Activated T-cell treated with anti-CD3 and anti-CD28 coated beads for 4 hours (primary cell): ENCODE measurements around the gene LANCL2.
"Not testable (repeated sequence)": the region's sequence is repeated elsewhere in the genome, so short reads cannot be mapped to it uniquely, and the experiment has no call there.

ENCODE experiments used
- DNase-seq: peaks from one replicate; pipeline ENCODE4 v3.0.0-alpha.2; 2020

LANCL2 gene

GRCh38 chr7:55365205-55365674 is at the start of gene LANCL2:
TSS of gene LANCL2 (plus strand) at chr7:55365337. CDS start at chr7:55366026, 689 bp downstream.
- DNase-seq = peak; percentile 26

GRCh38 chr7:55325371-55325792 is 39.8 kb upstream of the LANCL2 start:
- no peak for DNase-seq

- no peak for DNase-seq
Measured at GRCh38 chr7:55326081-55326835, 38.9 kb upstream of the LANCL2 start.

- no peak for DNase-seq
Measured at GRCh38 chr7:55326945-55327626, 38.1 kb upstream of the LANCL2 start.

GRCh38 chr7:55335151-55335550 is 30.0 kb upstream of the LANCL2 start:
- no peak for DNase-seq

- no peak for DNase-seq
Measured at GRCh38 chr7:55335786-55336185, 29.4 kb upstream of the LANCL2 start.

GRCh38 chr7:55336540-55336939 is 28.6 kb upstream of the LANCL2 start:
- no peak for DNase-seq

- DNase-seq = no peak
Measured at GRCh38 chr7:55339033-55340000, 25.8 kb upstream of the LANCL2 start.

- DNase-seq = no peak
Measured at GRCh38 chr7:55342216-55342871, 22.8 kb upstream of the LANCL2 start.

- no peak for DNase-seq
Measured at GRCh38 chr7:55343002-55343781, 21.9 kb upstream of the LANCL2 start.

GRCh38 chr7:55343860-55344606 is 21.1 kb upstream of the LANCL2 start:
- DNase-seq = no peak

- no peak for DNase-seq
Measured at GRCh38 chr7:55344840-55345239, 20.3 kb upstream of the LANCL2 start.

GRCh38 chr7:55345292-55345691 is 19.8 kb upstream of the LANCL2 start:
- DNase-seq = no peak

GRCh38 chr7:55348502-55348901 is 16.6 kb upstream of the LANCL2 start:
- DNase-seq = no peak

GRCh38 chr7:55349121-55349520 is 16.0 kb upstream of the LANCL2 start:
- DNase-seq = no peak

GRCh38 chr7:55350281-55350680 is 14.9 kb upstream of the LANCL2 start:
- DNase-seq = no peak

GRCh38 chr7:55351263-55351662 is 13.9 kb upstream of the LANCL2 start:
- DNase-seq = no peak

- DNase-seq = not testable (repeated sequence)
Measured at GRCh38 chr7:55352947-55353273, 12.2 kb upstream of the LANCL2 start.

- no peak for DNase-seq
Measured at GRCh38 chr7:55360486-55360885, 4.7 kb upstream of the LANCL2 start.

GRCh38 chr7:55361560-55361959 is 3.6 kb upstream of the LANCL2 start:
- DNase-seq = no peak

- DNase-seq = no peak
Measured at GRCh38 chr7:55362927-55363326, 2.2 kb upstream of the LANCL2 start.
